HTR-8/SVneo (cell line): ENCODE measurements around the gene MRPS12.
"Not testable (repeated sequence)": the region's sequence is repeated elsewhere in the genome, so short reads cannot be mapped to it uniquely, and the experiment has no call there.

Source experiments
- DNase-seq: peaks from one replicate; pipeline ENCODE4 v3.0.0; 2011; ENCODE audit warnings: low spot score, mixed read lengths; ENCODE audit not compliant: insufficient read length
- FAIRE-seq: peaks from 2 replicates; lab custom pipeline; 2011; peaks lifted over from hg19 to GRCh38; lab: Jason Lieb, UNC

Gene MRPS12

GRCh38 chr19:38932425-38933179 is 1.9 kb downstream of the MRPS12 start:
- no peak for FAIRE-seq
- DNase-seq: no peak

DNA sequence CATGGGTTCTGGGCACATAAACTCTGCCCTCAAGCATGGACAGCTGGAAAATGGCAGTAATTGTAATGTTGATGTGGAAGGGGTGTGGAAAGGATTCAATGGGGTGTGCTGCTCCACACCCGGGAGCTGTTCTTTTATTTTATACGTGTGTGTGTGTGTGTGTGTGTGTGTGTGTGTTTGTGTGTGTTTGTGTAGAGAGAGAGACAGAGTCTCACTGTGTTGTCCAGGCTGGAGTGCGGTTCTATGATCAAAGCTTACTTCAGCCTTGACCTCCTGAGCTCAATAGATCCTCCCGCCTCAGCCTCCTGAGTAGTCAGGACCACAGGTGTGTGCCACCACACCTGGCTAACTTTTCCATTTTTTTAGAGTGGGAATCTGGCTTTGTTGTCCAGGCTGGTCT is 2.8 kb downstream of the MRPS12 start:
- no peak for DNase-seq
- FAIRE-seq: no peak

DNA sequence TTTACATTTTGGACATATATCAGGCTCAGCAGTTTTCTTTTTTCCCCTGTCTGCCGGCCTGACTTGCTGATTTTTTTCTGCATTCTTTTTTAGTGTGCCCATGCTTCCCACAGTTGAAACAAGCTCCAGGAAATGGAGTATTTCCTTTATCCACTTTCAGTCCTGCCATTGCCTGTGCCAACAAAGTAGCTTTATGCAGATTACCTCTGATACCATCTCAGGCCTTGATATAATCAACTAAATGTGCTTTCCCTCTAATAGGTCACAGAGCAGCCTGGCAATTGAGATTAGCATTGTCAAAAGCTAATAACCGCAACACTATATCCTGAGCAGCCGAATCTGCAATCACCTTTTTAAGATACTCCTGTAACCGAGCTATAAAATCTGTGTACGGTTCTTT is 9.2 kb downstream of the MRPS12 start:
- FAIRE-seq: no peak
- DNase-seq: no peak

DNA sequence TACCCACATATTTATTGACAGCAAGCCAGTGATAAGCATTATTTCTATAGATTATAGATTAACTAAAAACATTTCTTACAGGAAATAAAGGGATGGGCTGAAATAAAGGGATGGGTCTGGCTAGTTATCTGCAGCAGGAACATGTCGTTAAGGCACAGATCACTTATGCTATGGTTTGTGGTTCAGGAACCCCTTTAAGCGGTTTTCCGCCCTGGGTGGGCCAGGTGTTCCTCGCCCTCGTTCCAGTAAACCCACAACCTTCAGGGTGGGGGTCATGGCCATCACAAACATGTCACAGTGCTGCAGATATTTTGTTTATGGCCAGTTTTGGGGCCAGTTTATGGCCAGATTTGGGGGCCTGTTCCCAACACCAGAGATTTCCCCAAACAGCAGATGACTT is 10.7 kb downstream of the MRPS12 start:
- not testable (repeated sequence) for FAIRE-seq, DNase-seq

DNA sequence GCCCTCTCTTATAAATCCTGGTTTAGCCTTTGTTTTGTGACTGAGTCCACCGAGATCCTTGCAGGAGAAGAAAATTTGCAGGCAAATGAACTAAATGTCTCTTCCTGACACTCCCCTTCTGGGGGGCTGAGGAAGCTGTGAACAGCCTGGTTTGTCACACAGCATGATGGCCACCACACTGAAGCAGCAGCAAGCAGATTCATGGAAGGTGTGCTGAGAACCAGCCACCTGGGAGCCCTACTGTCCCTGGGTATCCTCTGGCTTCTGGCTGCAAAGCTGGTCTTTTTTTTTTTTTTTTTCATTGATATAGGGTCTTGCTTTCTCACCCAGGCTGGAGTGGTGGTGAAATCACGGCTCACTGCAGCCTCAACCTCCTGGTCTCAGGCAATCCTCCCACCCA is 11.2 kb downstream of the MRPS12 start:
- DNase-seq: no peak
- FAIRE-seq: no peak

DNA sequence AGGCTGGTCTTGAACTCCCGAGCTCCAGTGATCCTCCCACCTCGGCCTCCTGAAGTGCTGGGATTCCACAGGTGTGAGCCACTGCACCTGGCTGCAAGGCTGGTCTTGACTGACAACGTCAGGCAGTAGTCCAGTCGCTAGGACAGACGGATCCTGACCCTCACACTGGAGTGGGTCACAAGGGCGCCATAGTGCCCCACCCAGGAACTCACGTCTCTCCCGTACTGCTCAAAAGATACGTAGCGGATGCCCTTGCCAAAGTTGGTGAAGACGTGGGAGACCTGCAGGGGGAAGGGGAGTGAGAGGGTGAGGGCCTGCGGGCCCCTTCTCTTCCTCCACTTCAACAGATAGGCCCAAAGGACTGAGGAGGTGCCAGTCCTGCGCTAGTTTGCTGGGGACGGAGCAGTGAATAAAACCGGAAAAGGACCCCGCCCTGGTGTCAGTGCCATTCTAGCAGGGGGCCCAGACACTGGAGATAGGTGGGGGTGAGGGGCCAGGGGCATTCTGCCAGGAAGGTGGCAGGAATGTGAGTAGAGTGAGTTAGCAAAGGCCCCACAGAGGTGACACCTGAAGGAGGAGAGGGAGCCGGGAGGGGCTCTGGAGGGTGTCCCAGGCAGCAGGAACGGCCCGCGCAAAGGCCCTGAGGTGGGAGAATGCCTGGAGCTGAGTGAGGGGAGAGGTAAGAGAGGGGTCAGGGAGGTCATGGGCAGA is 11.9 kb downstream of the MRPS12 start:
- no peak for FAIRE-seq

GRCh38 chr19:38944981-38945506 is 14.3 kb downstream of the MRPS12 start:
- FAIRE-seq: no peak
- no peak for DNase-seq

More for the DNA sequence above, 11.9 kb downstream of the MRPS12 start:
- DNase-seq: no peak

- no peak for DNase-seq
Observed at GRCh38 chr19:38945562-38946228, 15.0 kb downstream of the MRPS12 start.

GRCh38 chr19:38946229-38947010 is 15.7 kb downstream of the MRPS12 start:
- FAIRE-seq (no peak), DNase-seq (no peak)

More at GRCh38 chr19:38945562-38946228, 15.0 kb downstream of the MRPS12 start:
- FAIRE-seq: no peak

GRCh38 chr19:38949580-38950367 is 19.0 kb downstream of the MRPS12 start:
- DNase-seq (no peak), FAIRE-seq (no peak)

DNA sequence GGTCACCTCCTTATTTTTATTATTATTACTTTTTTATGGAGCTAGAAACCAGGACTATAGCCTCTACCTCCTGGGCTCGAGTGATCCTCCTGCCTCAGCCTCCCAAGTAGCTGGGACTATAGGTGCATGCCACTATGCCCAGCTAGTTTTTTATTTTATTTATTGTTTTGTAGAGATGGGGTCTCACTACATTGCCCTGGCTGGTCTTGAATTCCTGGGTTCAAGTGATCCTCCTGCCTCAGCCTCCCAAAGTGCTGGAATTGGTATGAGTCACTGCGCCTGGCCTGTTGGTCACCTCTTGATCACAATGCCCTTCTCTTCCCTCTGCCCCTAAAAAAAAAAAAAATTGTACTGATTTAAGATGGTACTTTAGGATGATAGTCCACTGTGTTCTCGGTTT is 20.4 kb downstream of the MRPS12 start:
- no peak for DNase-seq
- no peak for FAIRE-seq

DNA sequence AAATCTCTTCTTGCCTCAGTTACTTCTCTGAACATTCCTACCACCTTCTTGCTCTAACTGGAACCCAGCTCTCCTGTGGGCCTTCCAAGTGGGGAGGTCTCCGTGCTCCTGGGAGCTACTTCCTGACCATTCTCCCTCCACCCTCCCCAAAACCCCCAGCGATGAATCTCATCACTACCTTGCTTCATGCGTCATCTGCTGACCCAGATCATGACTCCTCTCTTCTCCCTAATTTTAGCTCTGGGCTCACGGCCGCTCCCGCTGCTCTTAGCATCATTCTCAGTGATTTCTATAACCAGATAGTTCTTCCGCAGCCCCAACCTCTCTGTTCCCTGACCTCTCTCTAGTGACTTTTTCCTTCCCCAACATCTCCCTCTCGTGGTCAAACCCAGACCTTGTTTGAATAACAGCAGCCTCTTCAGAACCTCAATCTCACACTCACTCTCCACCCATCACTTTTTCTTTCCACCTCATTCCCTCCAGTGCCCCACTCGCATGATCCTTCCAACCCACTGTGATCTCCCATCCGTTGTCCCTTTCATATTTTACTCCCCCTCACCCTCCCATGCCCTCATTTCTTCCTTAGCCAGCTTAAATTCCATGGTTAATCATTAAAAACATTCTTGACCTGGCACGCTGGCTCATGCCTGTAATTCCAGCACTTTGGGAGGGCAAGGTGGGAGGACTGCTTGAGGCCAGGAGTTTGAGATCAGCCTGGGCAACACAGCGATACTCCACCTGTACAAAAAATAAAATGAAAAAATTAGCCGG is 21.8 kb downstream of the MRPS12 start:
- DNase-seq (no peak), FAIRE-seq (no peak)

DNA sequence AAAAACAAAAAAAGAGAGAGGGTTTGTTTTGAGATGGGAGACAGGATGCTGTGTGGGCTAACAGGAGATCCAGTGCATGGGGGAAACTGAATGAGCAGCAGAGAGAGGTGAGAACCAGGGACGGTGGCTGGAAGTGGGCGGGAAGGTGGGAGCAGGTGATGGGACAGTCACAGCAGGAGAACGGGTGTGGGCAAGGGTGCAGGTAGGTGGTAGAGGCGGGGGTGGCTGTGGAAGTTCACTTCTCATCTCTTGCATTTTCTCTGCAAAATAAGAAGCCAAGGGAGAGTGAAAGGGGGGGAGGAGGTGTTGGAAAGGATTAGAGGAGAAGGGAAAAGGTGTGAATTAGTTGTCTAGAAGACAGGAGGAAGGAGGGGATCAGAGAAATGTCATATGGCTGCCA is 22.9 kb downstream of the MRPS12 start:
- FAIRE-seq (no peak), DNase-seq (no peak)

DNA sequence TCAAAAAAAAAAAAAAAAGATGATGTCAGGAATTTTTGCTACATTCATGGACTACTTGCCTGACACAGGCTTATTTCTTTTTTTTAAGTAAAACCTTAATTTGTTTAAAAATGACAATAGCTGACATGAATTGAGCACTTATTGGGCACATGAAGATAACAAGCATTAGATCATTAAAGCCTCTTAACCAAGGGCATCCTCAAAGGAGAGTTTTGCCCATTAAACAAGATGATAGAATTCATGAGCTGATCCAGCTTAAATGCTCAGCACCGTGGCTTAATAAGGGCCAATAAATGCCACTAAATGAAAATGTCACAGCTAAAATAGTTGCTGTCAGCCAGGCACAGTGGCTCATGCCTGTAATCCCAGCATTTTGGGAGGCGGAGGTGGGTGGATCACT is 25.5 kb downstream of the MRPS12 start:
- no peak for DNase-seq
- FAIRE-seq: no peak

GRCh38 chr19:38958301-38958700 is 27.6 kb downstream of the MRPS12 start:
- FAIRE-seq (no peak), DNase-seq (no peak)

DNA sequence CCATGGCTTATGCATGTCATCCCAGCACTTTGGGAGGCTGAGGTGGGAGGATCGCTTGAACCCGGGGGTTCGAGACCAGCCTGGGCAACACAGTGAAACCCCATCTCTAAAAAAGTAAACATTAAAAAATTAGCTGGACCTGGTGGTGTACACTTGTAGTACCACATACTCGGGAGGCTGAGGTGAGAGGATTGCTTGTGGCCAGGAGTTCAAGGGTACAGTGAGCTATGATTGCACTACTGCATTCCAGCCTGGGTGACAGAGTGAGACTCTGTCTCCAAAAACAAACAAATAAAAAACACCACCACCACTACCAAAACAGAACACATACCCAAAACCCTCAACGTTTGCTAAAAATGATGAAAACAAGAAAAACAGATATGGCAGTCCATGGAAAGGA is 28.9 kb downstream of the MRPS12 start:
- FAIRE-seq: no peak

GRCh38 chr19:38964738-38965137 is 34.0 kb downstream of the MRPS12 start:
- DNase-seq: no peak
- FAIRE-seq: no peak

More for the DNA sequence above, 28.9 kb downstream of the MRPS12 start:
- no peak for DNase-seq

DNA sequence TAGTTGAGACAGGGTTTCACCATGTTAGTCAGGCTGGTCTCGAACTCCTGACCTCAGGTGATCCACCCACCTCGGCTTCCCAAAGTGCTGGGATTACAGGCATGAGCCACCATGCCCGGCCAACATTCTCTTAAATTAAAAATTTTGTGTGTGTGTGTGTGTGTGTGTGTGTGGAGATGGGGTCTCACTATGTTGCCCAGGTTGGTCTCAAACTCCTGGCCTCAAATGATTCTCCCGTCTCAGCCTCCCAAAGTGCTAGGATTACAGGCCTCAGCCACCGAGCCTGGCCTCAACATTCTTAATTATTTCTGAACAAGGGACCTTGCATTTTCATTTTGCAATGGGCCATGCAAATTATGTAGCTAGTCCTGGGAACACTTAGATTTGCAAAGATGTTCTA is 35.4 kb downstream of the MRPS12 start:
- DNase-seq, FAIRE-seq: not testable (repeated sequence)
